Endothelial cell of umbilical vein (primary cell): ENCODE measurements around the gene BCAS4.

Experiments used
- EZH2 ChIP-seq: IDR thresholded peaks from 2 replicates; pipeline ENCODE4 v1.6.1; 2012; ENCODE audit warnings: borderline replicate concordance, low read depth, mild to moderate bottlenecking, moderate library complexity, low read length, inconsistent platforms; ENCODE audit not compliant: severe bottlenecking
- FOS ChIP-seq: IDR thresholded peaks from 2 replicates; pipeline ENCODE4 v1.6.1; 2011; ENCODE audit warnings: mild to moderate bottlenecking, low read length, moderate library complexity, borderline replicate concordance; ENCODE audit not compliant: insufficient read depth
- MYC ChIP-seq: IDR thresholded peaks from one replicate; pipeline ENCODE4 v1.6.1; 2011; ENCODE audit warnings: mild to moderate bottlenecking, low read depth, low read length
- POLR2A ChIP-seq: IDR thresholded peaks from 2 replicates; pipeline ENCODE4 v1.6.1; 2012; ENCODE audit warnings: low read depth, mild to moderate bottlenecking, control low read depth, low read length
- POLR2AphosphoS5 ChIP-seq: IDR thresholded peaks from 2 replicates; pipeline ENCODE4 v1.6.1; 2012; ENCODE audit warnings: low read depth, mild to moderate bottlenecking, control low read depth, low read length, moderate library complexity; ENCODE audit not compliant: insufficient read depth
- TF ChIP-seq, protein P1 (sequence below), 2 donors: IDR thresholded peaks; 1 replicate in 1 of 2; 2 replicates in 1 of 2; pipeline ENCODE4 v1.5.1; 2011; ENCODE audit warnings: low read length in 2 of 2, mild to moderate bottlenecking in 2 of 2, moderate library complexity in 2 of 2, control low read depth in 1 of 2, inconsistent platforms in 1 of 2, low read depth in 1 of 2; ENCODE audit not compliant: insufficient read depth in 1 of 2; ENCODE audit errors: extremely low read depth in 1 of 2
- TF ChIP-seq, protein P2 (sequence below): IDR thresholded peaks from 2 replicates; pipeline ENCODE4 v1.6.1; 2011; ENCODE audit not compliant: insufficient read depth, insufficient read length

DNA sequence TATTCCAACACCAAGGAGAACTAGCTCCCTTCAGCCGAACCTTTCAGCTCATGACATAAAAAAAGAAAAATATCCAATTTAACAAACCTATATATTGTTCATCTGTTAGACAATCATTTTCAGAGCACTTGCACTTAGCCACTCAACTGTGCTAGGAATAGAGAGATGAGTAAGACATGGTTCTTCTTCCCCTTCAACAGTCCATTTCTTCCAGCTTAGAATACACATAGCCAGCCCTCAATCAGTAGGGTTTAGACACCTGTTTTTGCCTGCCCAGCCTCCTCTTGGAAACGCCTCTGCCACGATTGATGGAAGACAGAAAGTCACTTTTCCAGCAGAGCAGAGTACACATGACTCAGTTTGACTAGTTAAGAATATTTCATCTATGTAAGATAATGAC, 114.6 kb downstream of the BCAS4 start:
- TF ChIP-seq, protein P1, sequence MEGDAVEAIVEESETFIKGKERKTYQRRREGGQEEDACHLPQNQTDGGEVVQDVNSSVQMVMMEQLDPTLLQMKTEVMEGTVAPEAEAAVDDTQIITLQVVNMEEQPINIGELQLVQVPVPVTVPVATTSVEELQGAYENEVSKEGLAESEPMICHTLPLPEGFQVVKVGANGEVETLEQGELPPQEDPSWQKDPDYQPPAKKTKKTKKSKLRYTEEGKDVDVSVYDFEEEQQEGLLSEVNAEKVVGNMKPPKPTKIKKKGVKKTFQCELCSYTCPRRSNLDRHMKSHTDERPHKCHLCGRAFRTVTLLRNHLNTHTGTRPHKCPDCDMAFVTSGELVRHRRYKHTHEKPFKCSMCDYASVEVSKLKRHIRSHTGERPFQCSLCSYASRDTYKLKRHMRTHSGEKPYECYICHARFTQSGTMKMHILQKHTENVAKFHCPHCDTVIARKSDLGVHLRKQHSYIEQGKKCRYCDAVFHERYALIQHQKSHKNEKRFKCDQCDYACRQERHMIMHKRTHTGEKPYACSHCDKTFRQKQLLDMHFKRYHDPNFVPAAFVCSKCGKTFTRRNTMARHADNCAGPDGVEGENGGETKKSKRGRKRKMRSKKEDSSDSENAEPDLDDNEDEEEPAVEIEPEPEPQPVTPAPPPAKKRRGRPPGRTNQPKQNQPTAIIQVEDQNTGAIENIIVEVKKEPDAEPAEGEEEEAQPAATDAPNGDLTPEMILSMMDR (IDR thresholded peaks at IDR 0.05; ENCODE audit: extremely low read depth in 1 of 2, insufficient read depth in 1 of 2, low read depth in 1 of 2, low read length in 2 of 2), result no peak
- TF ChIP-seq FOS (no peak), EZH2 (no peak), POLR2A (no peak), POLR2AphosphoS5 (no peak), MYC (no peak)
- TF ChIP-seq, protein P2, sequence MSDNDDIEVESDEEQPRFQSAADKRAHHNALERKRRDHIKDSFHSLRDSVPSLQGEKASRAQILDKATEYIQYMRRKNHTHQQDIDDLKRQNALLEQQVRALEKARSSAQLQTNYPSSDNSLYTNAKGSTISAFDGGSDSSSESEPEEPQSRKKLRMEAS, result no peak
